SU-DHL-6 (cell line): ENCODE data around the gene RAB1B.

Experiments used
- H2AFZ ChIP-seq: fragments of 200-600 bp; sonication (generic); 2 replicates; pipeline ENCODE4 v1.6.1; 2014; ENCODE audit warnings: low read depth, mild to moderate bottlenecking, moderate library complexity, mixed read lengths, antibody characterized with exemption, low read length; ENCODE audit not compliant: severe bottlenecking
- H3F3A ChIP-seq: fragments of 200-600 bp; shearing (Covaris generic); 2 replicates; pipeline ENCODE4 v1.6.0; 2016; ENCODE audit warnings: antibody characterized with exemption, mild to moderate bottlenecking; ENCODE audit not compliant: insufficient read depth
- H3K27ac ChIP-seq: fragments of 200-600 bp; sonication (generic); 2 replicates; pipeline ENCODE4 v1.5.1; 2016; ENCODE audit warnings: low read depth, mild to moderate bottlenecking, low read length, moderate library complexity, mixed read lengths
- H3K27me3 ChIP-seq: fragments of 200-600 bp; sonication (generic), shearing (Covaris generic); 2 replicates; pipeline ENCODE4 v1.6.0; 2014; ENCODE audit warnings: mild to moderate bottlenecking, low read length
- H3K36me3 ChIP-seq: fragments of 200-600 bp; sonication (generic); 2 replicates; pipeline ENCODE4 v1.6.1; 2014; ENCODE audit warnings: mild to moderate bottlenecking, low read length, mixed read lengths
- H3K4me2 ChIP-seq: fragments of 300-600, 200-600 bp; shearing (Covaris generic), sonication (generic); 2 replicates; pipeline ENCODE4 v1.6.0; 2014; ENCODE audit warnings: low read length, low read depth, mild to moderate bottlenecking; ENCODE audit not compliant: poor library complexity, severe bottlenecking
- H3K4me3 ChIP-seq: fragments of 200-600 bp; sonication (generic); 2 replicates; pipeline ENCODE4 v1.5.1; 2014; ENCODE audit warnings: antibody characterized with exemption, low read length, mild to moderate bottlenecking, mixed read lengths; ENCODE audit not compliant: insufficient read depth, poor library complexity, severe bottlenecking
- H3K79me2 ChIP-seq: fragments of 200-600 bp; sonication (generic); 2 replicates; pipeline ENCODE4 v1.6.1; 2014; ENCODE audit warnings: mild to moderate bottlenecking, low read length, moderate library complexity; ENCODE audit not compliant: insufficient read depth
- H3K9ac ChIP-seq: fragments of 200-600 bp; sonication (generic); 2 replicates; pipeline ENCODE4 v1.7.0; 2014; ENCODE audit warnings: mild to moderate bottlenecking, low read length
- H3K9me2 ChIP-seq: fragments of 200-600 bp; sonication (generic); replicated peaks from 2 replicates; pipeline ENCODE4 v1.6.1; 2014; ENCODE audit warnings: low read length; ENCODE audit not compliant: insufficient read depth
- H3K9me3 ChIP-seq: fragments of 200-600 bp; sonication (generic); 2 replicates; pipeline ENCODE4 v1.6.1; 2014; ENCODE audit warnings: low read length, mixed read lengths; ENCODE audit not compliant: insufficient read depth
- H4K20me1 ChIP-seq: fragments of 200-600 bp; sonication (generic); 2 replicates; pipeline ENCODE4 v1.6.1; 2014; ENCODE audit warnings: low read depth, mild to moderate bottlenecking, antibody characterized with exemption, low read length, moderate library complexity, mixed read lengths
- CTCF ChIP-seq: fragments of 200-600 bp; sonication (generic); IDR thresholded peaks from one replicate; pipeline ENCODE4 v1.5.1; 2017; ENCODE audit warnings: antibody characterized with exemption, mild to moderate bottlenecking, low read length, moderate library complexity; ENCODE audit not compliant: insufficient read depth, poor library complexity, severe bottlenecking
- EZH2phosphoT487 ChIP-seq: fragments of 200-600 bp; sonication (generic), shearing (Covaris generic); conservative IDR thresholded peaks from 2 replicates; pipeline ENCODE4 v1.6.1; 2018; ENCODE audit warnings: mild to moderate bottlenecking, antibody characterized with exemption, low read length, moderate library complexity, mixed read lengths

Gene RAB1B

GRCh38 chr11:66324664-66325063, 56.2 kb downstream of the RAB1B start:
- no peaks in the 10 kb centered on the region for H3K27me3 ChIP-seq
- no peak overlapping the region for H3K27ac ChIP-seq
- H3K79me2 ChIP-seq, result no peaks in the 10 kb centered on the region
- TF ChIP-seq CTCF, result no peak
- no peak for TF ChIP-seq EZH2phosphoT487
- no peak overlapping the region for H3K9ac ChIP-seq
- no peak overlapping the region for H2AFZ ChIP-seq
- H3K36me3 ChIP-seq, result no peaks in the 10 kb centered on the region
- H4K20me1 ChIP-seq, result no peaks in the 10 kb centered on the region
- H3F3A ChIP-seq, result no peaks in the 10 kb centered on the region
- H3K9me3 ChIP-seq, result no peaks in the 10 kb centered on the region
- H3K4me3 ChIP-seq, result no peak overlapping the region
- no peaks in the 10 kb centered on the region for H3K9me2 ChIP-seq
- H3K4me2 ChIP-seq, result no peak overlapping the region

GRCh38 chr11:66325263-66325671, 56.8 kb downstream of the RAB1B start:
- Histone ChIP-seq H3K9ac (no peak overlapping the region), H3K9me2 (no peaks in the 10 kb centered on the region), H3K36me3 (no peaks in the 10 kb centered on the region), H3K4me2 (no peak overlapping the region), H3F3A (no peaks in the 10 kb centered on the region), H3K27me3 (no peaks in the 10 kb centered on the region), H3K79me2 (no peaks in the 10 kb centered on the region), H3K9me3 (no peaks in the 10 kb centered on the region), H4K20me1 (no peaks in the 10 kb centered on the region), H2AFZ (no peak overlapping the region), H3K27ac (no peak overlapping the region), H3K4me3 (no peak overlapping the region)
- TF ChIP-seq EZH2phosphoT487 (no peak), CTCF (no peak)

- Histone ChIP-seq H3K9me2 (no peaks in the 10 kb centered on the region), H3K4me2 (no peak overlapping the region), H4K20me1 (no peaks in the 10 kb centered on the region), H3K36me3 (no peaks in the 10 kb centered on the region), H3K9ac (no peak overlapping the region), H3K4me3 (no peak overlapping the region), H3K9me3 (no peaks in the 10 kb centered on the region), H3K79me2 (no peaks in the 10 kb centered on the region), H3K27me3 (no peaks in the 10 kb centered on the region), H2AFZ (no peak overlapping the region), H3F3A (no peaks in the 10 kb centered on the region), H3K27ac (no peak overlapping the region)
- TF ChIP-seq EZH2phosphoT487 (no peak), CTCF (no peak)
These were observed 58.0 kb downstream of the RAB1B start for GRCh38 chr11:66326261-66327111.
